ENCODE data around the gene RPL7L1.
"Not testable (repeated sequence)": the region's sequence is repeated elsewhere in the genome, so short reads cannot be mapped to it uniquely, and the experiment has no call there.

The RPL7L1 gene

DNA sequence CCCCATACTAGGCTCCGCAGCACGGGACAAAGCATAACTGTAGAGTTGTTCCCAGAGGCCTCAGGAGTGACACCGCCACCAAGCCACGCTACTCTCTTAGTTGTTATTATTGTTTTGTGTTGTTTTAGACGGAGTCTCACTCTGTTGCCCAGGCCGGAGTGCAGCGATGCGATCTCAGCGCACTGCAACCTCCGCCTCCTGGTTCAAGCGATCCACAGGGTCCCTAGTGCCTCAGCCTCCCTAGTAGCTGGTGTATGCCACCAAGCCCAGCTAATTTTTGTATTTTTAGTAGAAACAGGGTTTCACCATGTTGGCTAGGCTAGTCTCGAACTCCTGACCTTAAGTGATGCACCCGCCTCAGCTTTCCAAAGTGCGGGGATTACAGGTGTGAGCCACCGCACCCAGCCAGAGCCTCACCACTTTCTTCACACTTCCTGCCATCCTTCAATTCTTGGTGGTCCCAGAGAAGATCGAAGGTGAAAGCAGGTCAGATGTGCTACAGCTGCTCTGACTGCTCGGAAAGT lies 11.8 kb downstream of the RPL7L1 start:
- no peak for DNase-seq (ENCODE audit: low read depth, low spot score)

DNA sequence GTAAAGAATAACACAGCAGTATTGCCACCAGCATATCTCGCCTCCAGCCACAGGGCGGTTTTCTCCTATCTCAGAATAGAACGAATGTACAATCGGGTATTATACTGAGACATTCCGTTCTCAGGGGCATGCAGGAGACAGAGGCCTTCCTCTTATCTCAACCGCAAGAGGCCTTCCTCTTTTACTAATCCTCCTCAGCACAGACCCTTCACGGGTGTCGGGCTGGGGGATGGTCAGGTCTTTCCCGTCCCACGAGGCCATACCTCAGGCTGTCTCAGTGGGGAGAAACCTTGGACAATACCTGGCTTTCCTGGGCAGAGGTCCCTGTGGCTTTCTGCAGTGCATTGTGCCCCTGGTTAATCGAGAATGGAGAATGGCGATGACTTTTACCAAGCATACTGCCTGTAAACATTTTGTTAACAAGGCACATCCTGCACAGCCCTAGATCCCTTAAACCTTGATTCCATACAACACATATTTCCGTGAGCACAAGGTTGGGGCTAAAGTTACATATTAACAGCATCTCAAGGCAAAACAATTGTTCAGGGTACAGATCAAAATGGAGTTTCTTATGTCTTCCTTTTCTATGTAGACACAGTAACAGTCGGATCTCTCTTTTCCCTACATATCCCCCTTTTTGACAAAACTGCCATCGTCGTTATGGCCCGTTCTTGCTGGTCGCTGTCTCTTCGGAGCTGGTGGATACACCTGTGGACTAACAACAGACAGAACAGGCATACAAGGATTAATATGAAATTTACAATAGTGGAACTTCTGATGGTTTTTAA lies 14.8 kb downstream of the RPL7L1 start:
- DNase-seq (ENCODE audit: low read depth, low spot score), result not testable (repeated sequence)

DNA sequence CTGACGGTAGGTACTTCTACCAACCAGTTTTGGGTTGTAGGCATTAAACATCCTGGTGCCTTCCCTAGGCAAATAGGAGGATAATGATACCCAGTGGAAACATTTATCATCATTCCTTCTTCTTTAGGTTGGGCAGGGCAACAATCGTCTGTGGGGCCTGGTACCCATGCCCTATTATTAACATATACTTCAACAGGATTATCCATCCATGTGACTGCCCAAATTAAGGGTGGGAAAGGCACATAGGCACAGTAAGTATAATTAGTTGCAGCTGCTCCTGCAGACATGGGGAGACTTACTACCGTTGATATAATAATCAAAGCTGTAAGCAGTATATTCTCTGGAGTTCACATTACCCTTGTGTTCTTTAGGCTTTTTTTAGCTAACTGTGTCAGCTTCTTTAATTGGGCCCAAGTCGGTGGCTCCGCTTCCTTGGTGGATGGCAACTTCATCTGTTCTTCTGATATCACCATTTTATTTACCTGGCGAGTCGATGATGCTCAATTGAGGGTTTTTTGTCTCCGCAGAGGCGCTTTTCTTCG lies 16.8 kb downstream of the RPL7L1 start:
- DNase-seq (ENCODE audit: low read depth, low spot score), result no peak

DNA sequence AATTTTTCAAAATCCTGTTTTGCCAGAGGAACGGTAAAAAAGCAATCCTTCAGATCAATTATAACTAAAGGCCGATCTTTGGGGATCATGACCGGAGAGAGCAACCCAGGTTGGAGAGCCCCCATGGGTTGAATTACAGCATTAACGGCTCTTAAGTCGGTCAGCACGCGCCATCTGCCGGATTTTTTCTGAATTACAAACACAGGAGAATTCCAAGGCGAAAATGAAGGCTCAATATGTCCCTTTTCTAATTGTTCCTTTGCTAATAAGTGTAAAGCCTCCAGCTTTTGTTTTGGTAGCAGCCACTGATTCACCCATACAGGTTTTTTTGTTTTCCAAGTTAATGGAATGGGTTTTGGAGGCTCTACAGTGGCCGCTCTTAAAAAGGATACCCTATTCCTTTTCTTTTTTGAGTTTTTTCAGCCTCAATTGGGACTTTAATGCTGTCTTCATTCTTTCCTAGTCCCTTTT lies 19.5 kb downstream of the RPL7L1 start:
- DNase-seq (ENCODE audit: low read depth, low spot score), result peak; percentile 75

- peak; percentile 19 for DNase-seq (ENCODE audit: low read depth, low spot score)
Measured at GRCh38 chr6:42899871-42900270, 20.5 kb downstream of the RPL7L1 start.

DNA sequence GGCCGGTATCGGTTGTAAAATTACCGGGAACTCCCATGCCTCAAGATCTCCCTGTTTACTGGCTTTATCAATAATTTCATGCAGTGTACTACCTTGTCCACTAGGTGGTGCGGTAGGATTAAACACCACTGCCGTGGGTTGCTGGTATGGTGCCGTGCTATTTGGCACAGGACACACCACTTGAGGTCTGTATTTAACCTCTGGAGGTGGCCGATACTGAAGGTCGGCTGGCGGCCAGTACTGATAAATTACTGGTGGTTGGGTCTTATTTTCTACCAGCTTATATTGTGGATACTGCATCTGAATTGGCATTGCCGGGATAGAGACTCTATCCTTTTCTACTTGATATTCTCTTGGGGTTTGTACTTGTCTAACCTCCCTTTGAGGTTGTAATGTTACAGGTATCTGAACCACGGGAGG lies 22.1 kb downstream of the RPL7L1 start:
- peak; percentile 89 for DNase-seq (ENCODE audit: low read depth, low spot score)

DNA sequence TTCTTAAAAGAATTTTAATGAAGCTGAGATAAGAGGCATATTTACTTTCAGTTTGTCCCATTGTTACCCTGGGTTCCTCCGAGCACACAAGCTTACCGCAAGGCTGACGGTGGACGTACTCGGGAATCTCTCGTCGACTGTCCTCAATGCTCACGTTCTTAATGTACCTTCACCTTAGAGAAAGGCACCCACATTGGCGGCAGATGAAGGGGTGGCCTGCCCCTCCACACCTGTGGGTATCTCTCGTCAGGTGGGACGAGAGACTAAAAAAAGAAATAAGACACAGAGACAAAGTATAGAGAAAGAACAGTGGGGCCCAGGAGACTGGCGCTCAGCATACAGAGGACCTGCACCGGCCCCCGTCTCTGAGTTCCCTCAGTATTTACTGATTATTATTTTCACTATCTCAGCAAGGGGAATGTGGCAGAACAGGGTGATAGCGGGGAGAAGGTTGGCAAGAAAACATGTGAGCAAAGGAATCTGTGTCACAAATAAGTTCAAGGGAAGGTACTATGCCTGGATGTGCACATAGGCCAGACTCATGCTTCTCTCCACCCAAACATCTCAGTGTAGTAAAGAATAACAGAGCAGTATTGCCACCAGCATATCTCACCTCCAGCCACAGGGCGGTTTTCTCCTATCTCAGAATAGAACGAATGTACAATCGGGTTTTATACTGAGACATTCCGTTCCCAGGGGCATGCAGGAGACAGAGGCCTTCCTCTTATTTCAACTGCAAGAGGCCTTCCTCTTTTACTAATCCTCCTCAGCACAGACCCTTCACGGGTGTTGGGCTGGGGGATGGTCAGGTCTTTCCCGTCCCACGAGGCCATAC lies 23.2 kb downstream of the RPL7L1 start:
- DNase-seq (ENCODE audit: low read depth, low spot score), result not testable (repeated sequence)

- no peak for DNase-seq (ENCODE audit: low read depth, low spot score)
Measured at GRCh38 chr6:42904467-42904866, 25.1 kb downstream of the RPL7L1 start.

DNA sequence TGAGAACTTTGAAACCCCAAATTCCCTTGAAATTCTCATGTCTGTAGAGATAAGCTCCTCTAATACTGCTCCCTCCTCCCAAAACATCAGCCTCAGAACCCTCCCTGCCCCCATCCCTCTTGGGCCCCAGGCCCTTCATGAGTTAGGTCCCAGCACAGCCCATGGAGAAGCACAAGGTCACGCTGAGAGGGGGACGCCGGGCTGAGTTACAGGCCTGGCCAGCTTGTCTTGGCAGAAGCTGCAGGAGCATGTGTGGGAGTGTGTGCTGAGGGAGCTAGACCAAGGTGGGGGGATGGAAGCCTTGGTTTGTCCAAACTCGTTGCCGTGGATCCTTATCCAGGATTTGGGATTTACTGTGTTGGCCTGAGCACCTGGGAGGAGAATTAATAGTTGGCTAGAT lies 27.9 kb downstream of the RPL7L1 start:
- DNase-seq (ENCODE audit: low read depth, low spot score), result no peak

DNA sequence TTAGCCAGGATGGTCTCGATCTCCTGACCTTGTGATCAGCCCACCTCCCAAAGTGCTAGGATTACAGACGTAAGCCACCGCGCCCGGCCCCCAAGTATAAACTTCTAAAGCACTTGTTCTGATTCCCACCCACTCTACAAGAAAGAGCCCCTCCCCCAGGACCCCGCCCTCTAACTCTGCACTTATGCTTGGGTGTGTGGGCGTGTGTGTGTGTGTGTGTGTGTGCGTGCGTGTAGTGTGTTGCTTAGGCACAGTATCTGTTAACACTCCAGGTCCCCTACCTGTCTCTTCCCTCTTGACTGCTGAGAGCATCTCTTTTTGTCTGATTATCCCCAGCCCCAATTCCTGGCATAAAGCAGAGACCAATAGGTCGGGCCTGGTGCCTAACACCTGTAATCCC lies 30.4 kb downstream of the RPL7L1 start:
- DNase-seq (ENCODE audit: low read depth, low spot score), result no peak

DNA sequence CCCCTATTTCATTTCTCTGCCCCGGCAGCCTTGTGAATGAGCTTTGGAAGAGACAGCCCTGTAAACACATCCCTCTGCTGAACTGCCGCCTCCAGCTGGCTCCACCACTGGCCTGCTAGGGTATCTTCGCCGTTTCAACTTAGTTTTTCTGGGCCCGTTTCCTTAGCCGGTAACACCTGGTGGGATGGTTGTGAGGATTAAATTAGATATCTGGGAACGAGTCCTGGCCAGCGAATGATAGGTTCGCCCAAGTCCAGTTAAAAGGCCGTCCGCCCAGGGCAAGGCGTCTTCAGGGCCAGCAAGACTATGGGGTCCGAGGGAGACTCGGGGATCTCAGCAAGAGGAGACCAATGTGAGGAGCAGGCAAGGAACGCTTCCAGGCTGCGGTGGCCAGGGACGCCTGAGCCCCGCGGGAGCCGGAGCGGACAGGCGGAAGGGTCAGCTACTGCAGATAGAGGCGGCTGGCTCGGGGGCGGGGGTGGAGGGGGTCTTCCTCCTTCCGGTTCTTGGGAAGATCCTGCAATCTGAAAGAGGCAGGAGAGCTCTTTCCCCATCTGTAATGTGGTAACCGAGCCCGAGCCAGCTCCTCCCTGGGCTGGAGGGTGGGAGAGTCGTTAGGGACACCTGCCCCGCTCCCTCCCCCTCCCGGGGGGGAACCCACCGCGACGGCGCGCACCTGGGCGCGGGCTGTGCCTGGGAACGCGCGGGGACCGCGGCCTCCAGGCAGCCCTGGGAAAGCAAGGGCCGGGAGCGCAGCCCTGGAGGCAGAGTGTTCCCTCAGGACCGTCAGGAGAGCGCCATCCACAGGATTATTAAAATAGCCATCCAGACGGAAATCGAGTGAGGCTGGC lies 32.0 kb downstream of the RPL7L1 start:
- peak; percentile 18 for DNase-seq (ENCODE audit: low read depth, low spot score)

- DNase-seq (ENCODE audit: low read depth, low spot score), result no peak
Measured at GRCh38 chr6:42914546-42914945, 35.1 kb downstream of the RPL7L1 start.

DNA sequence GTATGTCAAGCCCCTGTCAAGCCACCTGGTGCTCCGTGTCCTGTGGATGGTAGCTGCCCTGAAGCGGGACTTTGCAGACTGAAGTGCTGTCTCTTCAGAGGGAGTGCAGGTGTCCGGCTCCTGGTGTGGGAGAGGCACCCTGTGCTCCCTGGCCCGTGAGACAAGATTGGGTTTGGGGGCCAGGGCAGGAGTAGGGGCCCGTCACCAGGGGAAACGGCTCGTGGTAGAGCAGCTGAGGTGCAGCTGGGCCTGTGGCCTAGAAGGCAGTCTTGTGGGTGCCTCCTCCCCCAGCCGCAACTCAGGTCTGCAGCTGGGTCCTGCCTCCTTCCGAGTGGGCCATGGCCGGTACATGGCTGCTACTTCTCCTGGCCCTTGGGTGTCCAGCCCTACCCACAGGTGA lies 36.3 kb downstream of the RPL7L1 start, which contains the start of gene PTCRA:
Gene PTCRA (plus strand): TSS at position 322 of the 400 bp plus-strand sequence. CDS start 17 bp downstream, at position 339.
- DNase-seq (ENCODE audit: low read depth, low spot score), result no peak

DNA sequence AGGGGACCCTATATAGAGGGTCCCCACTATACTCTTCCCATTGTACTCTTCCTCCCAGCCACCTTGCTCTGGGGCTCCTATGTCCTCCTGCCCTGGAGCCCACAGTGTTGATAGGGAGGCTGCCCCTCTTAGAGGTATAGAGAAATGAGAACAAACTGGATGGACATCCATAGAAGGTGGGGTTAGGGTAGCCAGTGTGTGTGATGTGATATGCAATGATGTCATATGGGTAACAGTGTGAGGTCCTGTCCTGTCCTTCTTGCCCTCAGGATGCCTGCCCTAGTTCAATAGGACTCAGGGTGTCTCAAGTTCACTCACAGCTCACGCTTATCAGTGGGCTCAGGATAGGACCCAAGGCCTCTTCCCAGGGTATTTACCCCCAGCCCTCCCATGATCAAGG lies 36.9 kb downstream of the RPL7L1 start:
- no peak for DNase-seq (ENCODE audit: low read depth, low spot score)

DNA sequence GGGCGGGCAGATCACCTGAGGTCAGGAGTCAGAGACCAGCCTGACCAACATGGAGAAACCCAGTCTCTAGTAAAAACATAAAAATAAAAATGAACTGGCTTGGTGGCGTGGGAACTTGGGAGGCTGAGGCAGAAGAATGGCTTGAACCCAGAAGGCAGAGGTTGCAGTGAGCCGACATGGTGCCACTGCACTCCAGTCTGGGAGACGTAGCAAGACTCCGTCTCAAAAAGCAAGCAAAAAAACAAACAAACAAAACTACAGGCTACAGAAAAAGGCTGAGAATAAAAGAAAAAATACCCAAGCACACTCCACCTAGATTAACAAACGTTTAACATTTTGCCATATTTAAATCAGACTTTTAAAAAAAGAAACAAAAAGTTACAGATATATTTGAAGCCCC lies 42.4 kb downstream of the RPL7L1 start:
- DNase-seq (ENCODE audit: low read depth, low spot score), result no peak

GRCh38 chr6:42923666-42924065 lies 44.2 kb downstream of the RPL7L1 start:
- no peak for DNase-seq (ENCODE audit: low read depth, low spot score)

GRCh38 chr6:42925248-42925857 lies 45.9 kb downstream of the RPL7L1 start:
- DNase-seq (ENCODE audit: low read depth, low spot score), result no peak

DNA sequence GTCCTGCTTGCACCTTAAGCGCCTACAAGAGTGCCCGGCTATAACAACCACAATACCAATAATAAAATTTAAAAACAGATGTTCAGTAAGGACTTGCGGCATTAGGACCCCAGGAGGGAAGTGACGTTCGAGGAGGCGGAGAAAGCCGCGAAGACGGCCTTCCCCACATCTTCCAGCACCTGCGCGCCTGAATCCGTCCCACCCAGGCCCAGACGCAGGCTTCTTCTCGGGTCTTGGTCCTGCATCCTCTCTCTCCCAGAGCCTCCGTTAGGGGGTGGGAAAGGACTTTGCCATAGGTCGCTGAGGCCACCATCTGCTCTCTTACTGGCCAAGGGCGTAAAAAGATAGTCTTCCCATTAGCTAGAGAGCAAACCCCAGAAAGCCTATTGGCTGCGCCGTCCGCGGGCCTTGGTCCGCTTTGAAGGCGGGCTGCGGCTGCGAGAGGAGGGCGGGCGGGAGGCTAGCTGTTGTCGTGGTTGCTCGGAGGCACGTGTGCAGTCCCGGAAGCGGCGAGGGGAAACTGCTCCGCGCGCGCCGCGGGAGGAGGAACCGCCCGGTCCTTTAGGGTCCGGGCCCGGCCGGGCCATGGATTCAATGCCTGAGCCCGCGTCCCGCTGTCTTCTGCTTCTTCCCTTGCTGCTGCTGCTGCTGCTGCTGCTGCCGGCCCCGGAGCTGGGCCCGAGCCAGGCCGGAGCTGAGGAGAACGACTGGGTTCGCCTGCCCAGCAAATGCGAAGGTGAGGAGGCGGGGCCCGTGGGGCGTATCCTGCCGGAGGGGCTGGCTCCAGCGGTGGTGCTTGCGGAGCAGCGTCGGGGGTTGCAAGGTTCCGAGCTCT lies 49.8 kb downstream of the RPL7L1 start, which contains the start of gene CNPY3:
Gene CNPY3 (plus strand): TSS at position 495 of the 835 bp plus-strand sequence. CDS start 91 bp downstream, at position 586.
- DNase-seq (ENCODE audit: low read depth, low spot score), result peak; percentile 98

DNA sequence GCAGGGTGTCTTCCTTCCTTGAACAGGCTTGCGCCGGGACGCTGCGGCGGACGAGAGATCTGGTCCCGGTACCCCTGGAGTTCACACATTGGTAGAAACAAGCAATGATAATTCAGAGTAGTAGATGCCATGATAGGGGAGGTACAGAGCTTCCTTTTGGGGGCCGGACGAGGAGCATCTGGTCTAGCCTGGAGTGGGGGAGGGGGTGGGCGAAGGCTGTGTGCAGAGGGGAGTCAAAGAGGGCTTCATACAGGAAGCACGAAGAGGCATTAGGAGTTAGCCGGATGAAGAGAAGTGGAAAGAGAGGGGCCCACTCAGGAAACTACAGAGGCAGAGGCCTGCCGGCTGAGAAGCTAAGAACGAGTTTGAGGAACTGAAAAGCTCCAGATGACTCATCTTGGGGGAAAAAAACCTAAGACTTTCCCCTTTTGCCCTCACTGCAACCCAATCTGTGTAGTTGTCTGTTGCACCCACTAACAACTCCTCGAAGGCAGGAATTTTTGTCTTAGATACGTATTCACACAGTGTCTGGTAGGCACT lies 50.5 kb downstream of the RPL7L1 start:
- no peak for DNase-seq (ENCODE audit: low read depth, low spot score)
